Measurements from ENCODE around the gene NSD1.

The NSD1 gene

GRCh38 chr5:177183142-177183541 is 49.6 kb downstream of the NSD1 start:
- TF ChIP-seq CEBPB (IDR thresholded peaks at IDR 0.05) (no peak), REST (IDR thresholded peaks at IDR 0.05; ENCODE audit: low read depth) (no peak), NFIC (IDR thresholded peaks at IDR 0.05) (no peak), ZBTB7A (IDR thresholded peaks at IDR 0.05; ENCODE audit: low read depth) (no peak), EGR1 (IDR thresholded peaks at IDR 0.05) (no peak), MAX (IDR thresholded peaks at IDR 0.05) (no peak), CREB1 (IDR thresholded peaks at IDR 0.05; ENCODE audit: low read depth) (no peak), YY1 (IDR thresholded peaks at IDR 0.05; ENCODE audit: low read depth) (no peak), EP300 (IDR thresholded peaks at IDR 0.05; ENCODE audit: borderline replicate concordance) (no peak), TCF12 (IDR thresholded peaks at IDR 0.05; ENCODE audit: low read depth) (no peak), TAF1 (IDR thresholded peaks at IDR 0.05; ENCODE audit: low read depth) (no peak), USF1 (IDR thresholded peaks at IDR 0.05) (no peak), TEAD4 (IDR thresholded peaks at IDR 0.05) (no peak)

- TF ChIP-seq TCF12 (IDR thresholded peaks at IDR 0.05; ENCODE audit: low read depth) (no peak), EP300 (IDR thresholded peaks at IDR 0.05; ENCODE audit: borderline replicate concordance) (no peak), TAF1 (IDR thresholded peaks at IDR 0.05; ENCODE audit: low read depth) (no peak), EGR1 (IDR thresholded peaks at IDR 0.05) (no peak), CREB1 (IDR thresholded peaks at IDR 0.05; ENCODE audit: low read depth) (no peak), RAD21 (IDR thresholded peaks at IDR 0.05; ENCODE audit: low read depth) (no peak), TEAD4 (IDR thresholded peaks at IDR 0.05) (no peak), MAX (IDR thresholded peaks at IDR 0.05) (no peak), REST (IDR thresholded peaks at IDR 0.05; ENCODE audit: low read depth) (no peak), FOXM1 (IDR thresholded peaks at IDR 0.05; ENCODE audit: borderline replicate concordance, low read depth) (no peak), USF1 (IDR thresholded peaks at IDR 0.05) (no peak), ZBTB7A (IDR thresholded peaks at IDR 0.05; ENCODE audit: low read depth) (no peak), NFIC (IDR thresholded peaks at IDR 0.05) (no peak), CEBPB (IDR thresholded peaks at IDR 0.05) (no peak), YY1 (IDR thresholded peaks at IDR 0.05; ENCODE audit: low read depth) (no peak)
Measured at GRCh38 chr5:177183766-177184360, 50.3 kb downstream of the NSD1 start.

GRCh38 chr5:177185993-177186392 is 52.4 kb downstream of the NSD1 start:
- no peak for TF ChIP-seq CREB1 (IDR thresholded peaks at IDR 0.05; ENCODE audit: low read depth)
- no peak for TF ChIP-seq EGR1 (IDR thresholded peaks at IDR 0.05)
- no peak for TF ChIP-seq TCF12 (IDR thresholded peaks at IDR 0.05; ENCODE audit: low read depth)
- no peak for TF ChIP-seq MAX (IDR thresholded peaks at IDR 0.05)
- TF ChIP-seq FOXM1 (IDR thresholded peaks at IDR 0.05; ENCODE audit: borderline replicate concordance, low read depth): no peak

GRCh38 chr5:177186645-177187044 is 53.1 kb downstream of the NSD1 start:
- TF ChIP-seq CEBPB (IDR thresholded peaks at IDR 0.05): no peak
- no peak for TF ChIP-seq TCF12 (IDR thresholded peaks at IDR 0.05; ENCODE audit: low read depth)
- no peak for TF ChIP-seq REST (IDR thresholded peaks at IDR 0.05; ENCODE audit: low read depth)
- no peak for TF ChIP-seq FOXM1 (IDR thresholded peaks at IDR 0.05; ENCODE audit: borderline replicate concordance, low read depth)
- no peak for TF ChIP-seq RAD21 (IDR thresholded peaks at IDR 0.05; ENCODE audit: low read depth)
- TF ChIP-seq NFIC (IDR thresholded peaks at IDR 0.05): no peak
- TF ChIP-seq CREB1 (IDR thresholded peaks at IDR 0.05; ENCODE audit: low read depth): no peak
- no peak for TF ChIP-seq TEAD4 (IDR thresholded peaks at IDR 0.05)
- TF ChIP-seq EP300 (IDR thresholded peaks at IDR 0.05; ENCODE audit: borderline replicate concordance): no peak
- TF ChIP-seq ZBTB7A (IDR thresholded peaks at IDR 0.05; ENCODE audit: low read depth): no peak
- TF ChIP-seq MAX (IDR thresholded peaks at IDR 0.05): no peak
- TF ChIP-seq TAF1 (IDR thresholded peaks at IDR 0.05; ENCODE audit: low read depth): no peak
